ENCODE results near the gene PROP1. TPM values are rescaled to one million over a fixed set of nuclear protein-coding genes. Genes with fewer than 3 reads are reported as not detected.
A peak's percentile ranks its signal among the peaks of the same experiment; 100 is the strongest.

Gene PROP1
- total RNA-seq, 1 donor from 2014 or later: not detected

GRCh38 chr5:177985430-177986040 is 10.5 kb downstream of the PROP1 start:
- no peak overlapping the region for H3K4me3 ChIP-seq (ENCODE audit: low read depth, low read length)
- no peak for DNase-seq (ENCODE audit: low read depth)
- TF ChIP-seq CTCF (conservative IDR thresholded peaks at IDR 0.05; ENCODE audit: low read depth, low read length): no peak

GRCh38 chr5:177984584-177985206 is 11.3 kb downstream of the PROP1 start:
- no peak overlapping the region for H3K4me3 ChIP-seq (ENCODE audit: low read depth, low read length)
- TF ChIP-seq CTCF (conservative IDR thresholded peaks at IDR 0.05; ENCODE audit: low read depth, low read length): no peak
- DNase-seq (ENCODE audit: low read depth): no peak

- TF ChIP-seq CTCF (conservative IDR thresholded peaks at IDR 0.05; ENCODE audit: low read depth, low read length): no peak
- DNase-seq (ENCODE audit: low read depth): no peak
- no peak overlapping the region for H3K4me3 ChIP-seq (ENCODE audit: low read depth, low read length)
Observed at GRCh38 chr5:177983763-177984583, 12.1 kb downstream of the PROP1 start.

- no peak overlapping the region for H3K4me3 ChIP-seq (ENCODE audit: low read depth, low read length)
- no peak for TF ChIP-seq CTCF (conservative IDR thresholded peaks at IDR 0.05; ENCODE audit: low read depth, low read length)
- no peak for DNase-seq (ENCODE audit: low read depth)
Observed at GRCh38 chr5:177982956-177983355, 13.1 kb downstream of the PROP1 start.

- DNase-seq (ENCODE audit: low read depth): no peak
- TF ChIP-seq CTCF (conservative IDR thresholded peaks at IDR 0.05; ENCODE audit: low read depth, low read length): peak; percentile 11
- H3K4me3 ChIP-seq (ENCODE audit: low read depth, low read length): no peak overlapping the region
Observed at GRCh38 chr5:177982072-177982727, 13.8 kb downstream of the PROP1 start.

GRCh38 chr5:177981296-177982071 is 14.6 kb downstream of the PROP1 start:
- TF ChIP-seq CTCF (conservative IDR thresholded peaks at IDR 0.05; ENCODE audit: low read depth, low read length): no peak
- H3K4me3 ChIP-seq (ENCODE audit: low read depth, low read length): no peak overlapping the region
- DNase-seq (ENCODE audit: low read depth): no peak
